Measurements from ENCODE around the gene B3GLCT.
A peak's percentile ranks its signal among the peaks of the same experiment; 100 is the strongest.
"Not testable (repeated sequence)": the region's sequence is repeated elsewhere in the genome, so short reads cannot be mapped to it uniquely, and the experiment has no call there.

B3GLCT gene

GRCh38 chr13:31199849-31200636 is at the start of gene B3GLCT:
Gene B3GLCT (plus strand): TSS chr13:31199975. CDS start chr13:31200085, 110 bp downstream.
- peak; percentile 86 for DNase-seq (ENCODE audit: low spot score)

GRCh38 chr13:31150315-31150985 is 49.3 kb upstream of the B3GLCT start:
- DNase-seq (ENCODE audit: low spot score) = no peak

- no peak for DNase-seq (ENCODE audit: low spot score)
These were observed 47.9 kb upstream of the B3GLCT start for GRCh38 chr13:31151837-31152236.

- DNase-seq (ENCODE audit: low spot score) = no peak
These were observed 44.8 kb upstream of the B3GLCT start for GRCh38 chr13:31154939-31155338.

GRCh38 chr13:31159306-31159705 is 40.5 kb upstream of the B3GLCT start:
- DNase-seq (ENCODE audit: low spot score) = no peak

- DNase-seq (ENCODE audit: low spot score) = peak; percentile 38
These were observed 38.8 kb upstream of the B3GLCT start for GRCh38 chr13:31160857-31161556.

- DNase-seq (ENCODE audit: low spot score) = peak; percentile 97
These were observed 38.1 kb upstream of the B3GLCT start, which contains the start of gene HSPH1 for GRCh38 chr13:31161557-31162150. Gene HSPH1 (minus strand): TSS chr13:31161904. CDS start chr13:31161582, 322 bp downstream.

GRCh38 chr13:31162151-31163008 is 37.4 kb upstream of the B3GLCT start:
- DNase-seq (ENCODE audit: low spot score) = peak; percentile 95

GRCh38 chr13:31166591-31166990 is 33.2 kb upstream of the B3GLCT start:
- DNase-seq (ENCODE audit: low spot score) = no peak

- peak; percentile 42 for DNase-seq (ENCODE audit: low spot score)
These were observed 32.3 kb upstream of the B3GLCT start for GRCh38 chr13:31167490-31167889.

- DNase-seq (ENCODE audit: low spot score) = no peak
These were observed 31.6 kb upstream of the B3GLCT start for GRCh38 chr13:31168166-31168565.

GRCh38 chr13:31168736-31169135 is 31.0 kb upstream of the B3GLCT start:
- no peak for DNase-seq (ENCODE audit: low spot score)

GRCh38 chr13:31172001-31172400 is 27.8 kb upstream of the B3GLCT start:
- peak; percentile 14 for DNase-seq (ENCODE audit: low spot score)

- peak; percentile 56 for DNase-seq (ENCODE audit: low spot score)
These were observed 27.2 kb upstream of the B3GLCT start for GRCh38 chr13:31172535-31172934.

- no peak for DNase-seq (ENCODE audit: low spot score)
These were observed 25.8 kb upstream of the B3GLCT start for GRCh38 chr13:31174018-31174417.

GRCh38 chr13:31175847-31176532 is 23.8 kb upstream of the B3GLCT start:
- no peak for DNase-seq (ENCODE audit: low spot score)

GRCh38 chr13:31177813-31178495 is 21.8 kb upstream of the B3GLCT start:
- DNase-seq (ENCODE audit: low spot score) = not testable (repeated sequence)

- no peak for DNase-seq (ENCODE audit: low spot score)
These were observed 20.5 kb upstream of the B3GLCT start for GRCh38 chr13:31179241-31179640.

- no peak for DNase-seq (ENCODE audit: low spot score)
These were observed 20.0 kb upstream of the B3GLCT start for GRCh38 chr13:31179754-31180153.

GRCh38 chr13:31182987-31183386 is 16.8 kb upstream of the B3GLCT start:
- no peak for DNase-seq (ENCODE audit: low spot score)
